Caco-2 (cell line): ENCODE measurements around the gene CISD1. TPM values are rescaled to one million over a fixed set of nuclear protein-coding genes. Genes with fewer than 3 reads are reported as not detected.

Experiments
- BruUV-seq: library from RNA; stranded (reverse); fragments of 400-500 nt; replicated peaks from 2 replicates; lab custom pipeline; 2021; lab: Mats Ljungman, UMichigan
- CTCF ChIA-PET: fragments of 300-600 bp; sonication (Branson Sonifier 250); formaldehyde crosslinking; loops from one replicate; lab custom pipeline; 2022; ENCODE audit warnings: antibody characterized with exemption; lab: Charles Lee
- POLR2A ChIA-PET: fragments of 300-600 bp; sonication (Branson Sonifier 250); formaldehyde crosslinking; loops from one replicate; lab custom pipeline; 2022; ENCODE audit warnings: antibody characterized with exemption; lab: Charles Lee
- DNase-seq, 2 experiments: peaks; one replicate each; pipeline versions ENCODE4 v3.0.0 to v3.0.0-alpha.2; 2020 to 2022
- H3K27me3 ChIP-seq: replicated peaks from 2 replicates; pipeline ENCODE4 v1.6.0; 2011; ENCODE audit warnings: low read length; ENCODE audit not compliant: control insufficient read depth, insufficient read depth
- H3K36me3 ChIP-seq: 2 replicates; pipeline ENCODE4 v1.5.1; 2011; ENCODE audit warnings: low read length; ENCODE audit not compliant: control insufficient read depth, insufficient read depth
- H3K4me1 ChIP-seq: fragments of 250-450 bp; sonication (Bioruptor Pico); 2 replicates; pipeline ENCODE4 v1.5.1; 2020; ENCODE audit warnings: mild to moderate bottlenecking
- H3K4me3 ChIP-seq: 2 replicates; pipeline ENCODE4 v1.5.1; 2011; ENCODE audit warnings: low read depth, mild to moderate bottlenecking, control low read depth, low read length
- H3K9me3 ChIP-seq: fragments of 250-450 bp; sonication (Bioruptor Pico); 2 replicates; pipeline ENCODE4 v1.5.1; 2020; ENCODE audit warnings: mild to moderate bottlenecking, moderate library complexity
- H3K27ac Mint-ChIP-seq: one replicate; pipeline ENCODE4 v1.8.0; 2022; ENCODE audit warnings: mixed read lengths; ENCODE audit not compliant: unreplicated experiment
- H3K27me3 Mint-ChIP-seq: one replicate; pipeline ENCODE4 v1.8.0; 2022; ENCODE audit warnings: mixed read lengths; ENCODE audit not compliant: insufficient read depth, unreplicated experiment
- H3K36me3 Mint-ChIP-seq: one replicate; pipeline ENCODE4 v1.8.0; 2022; ENCODE audit warnings: mild to moderate bottlenecking, mixed read lengths; ENCODE audit not compliant: insufficient read depth, unreplicated experiment
- H3K4me1 Mint-ChIP-seq: one replicate; pipeline ENCODE4 v1.8.0; 2022; ENCODE audit warnings: low read depth, mixed read lengths; ENCODE audit not compliant: unreplicated experiment
- H3K4me3 Mint-ChIP-seq: one replicate; pipeline ENCODE4 v1.8.0; 2022; ENCODE audit warnings: mild to moderate bottlenecking, moderate library complexity, mixed read lengths; ENCODE audit not compliant: unreplicated experiment
- H3K9me3 Mint-ChIP-seq: one replicate; pipeline ENCODE4 v1.8.0; 2022; ENCODE audit warnings: mixed read lengths; ENCODE audit not compliant: unreplicated experiment
- CTCF ChIP-seq, 2 experiments: fragments of 200-600 bp in 1 of 2; IDR thresholded peaks; 1 replicate in 1 of 2; 2 replicates in 1 of 2; pipeline versions ENCODE4 v1.5.1 to v1.8.0; 2011 to 2022; ENCODE audit warnings: antibody characterized with exemption in 1 of 2, control low read depth in 1 of 2, inconsistent platforms in 1 of 2, low read depth in 1 of 2, low read length in 1 of 2, mild to moderate bottlenecking in 1 of 2, moderate library complexity in 1 of 2; ENCODE audit not compliant: insufficient read depth in 1 of 2, severe bottlenecking in 1 of 2, unreplicated experiment in 1 of 2
- intact Hi-C: fragments of 100-400 bp; cut with micrococcal nuclease; formaldehyde crosslinking; loops from one replicate; pipeline ENCODE4 v1.10.0; 2022; ENCODE audit not compliant: unreplicated experiment
- total RNA-seq: library from RNA; stranded (reverse); gene quantifications from 2 replicates; pipeline ENCODE4 v1.2.3, GENCODE V29; 2022

Gene CISD1
- total RNA-seq, 1 experiment from 2014 or later = 98.3 TPM

- no TSS peak for BruUV-seq
- DNase-seq = no peak
- CTCF ChIA-PET = interaction anchor here (0.6 to 1.2 kb wide), 3 partner anchors 9 to 99 kb away, joined by 3 to 6 read pairs (median 3); no protein-coding TSS in a partner anchor
Observed at GRCh38 chr10:58275908-58276307, 6.9 kb downstream of the CISD1 start.

GRCh38 chr10:58278274-58278961 is 9.5 kb downstream of the CISD1 start:
- Mint-ChIP-seq H3K4me1 (peaks cover 37% of the 10 kb centered on the region), H3K27ac (no peak overlapping the region), H3K9me3 (no peaks in the 10 kb centered on the region), H3K36me3 (peaks cover 45% of the 10 kb centered on the region), H3K27me3 (no peaks in the 10 kb centered on the region), H3K4me3 (no peak overlapping the region)
- BruUV-seq = no TSS peak
- no peaks in the 10 kb centered on the region for H3K9me3 ChIP-seq
- no peaks in the 10 kb centered on the region for H3K27me3 ChIP-seq
- ChIA-PET CTCF (interaction anchor here (1.1 kb wide), 1 partner anchor 13 kb away, joined by 3 read pairs; no protein-coding TSS in a partner anchor), POLR2A (interaction anchor here (0.9 kb wide), 1 partner anchor 10 kb away, joined by 3 read pairs; no protein-coding TSS in a partner anchor)
- H3K4me3 ChIP-seq = no peak overlapping the region
- intact Hi-C loops = no loop called here
- peaks cover 5% of the 10 kb centered on the region; the same call in 1 of the 2 replicates for H3K36me3 ChIP-seq
- peaks cover 27% of the 10 kb centered on the region for H3K4me1 ChIP-seq
- no peak for TF ChIP-seq CTCF (IDR thresholded peaks at IDR 0.05; ENCODE audit: insufficient read depth in 1 of 2, low read depth in 1 of 2, low read length in 1 of 2, severe bottlenecking in 1 of 2, unreplicated experiment in 1 of 2)
- DNase-seq = no peak

More at GRCh38 chr10:58275908-58276307, 6.9 kb downstream of the CISD1 start:
- TF ChIP-seq CTCF (IDR thresholded peaks at IDR 0.05; ENCODE audit: insufficient read depth in 1 of 2, low read depth in 1 of 2, low read length in 1 of 2, severe bottlenecking in 1 of 2, unreplicated experiment in 1 of 2) = no peak
- peak overlapping the region; percentile 20; the same call in 1 of the 2 replicates for H3K4me3 ChIP-seq
- Mint-ChIP-seq H3K27me3 (no peaks in the 10 kb centered on the region), H3K4me3 (peak overlapping the region; percentile 70), H3K9me3 (no peaks in the 10 kb centered on the region), H3K4me1 (peaks cover 37% of the 10 kb centered on the region), H3K27ac (peak overlapping the region; percentile 81), H3K36me3 (peaks cover 45% of the 10 kb centered on the region)
- no peaks in the 10 kb centered on the region for H3K27me3 ChIP-seq
- H3K9me3 ChIP-seq = no peaks in the 10 kb centered on the region
- POLR2A ChIA-PET = no interaction called here
- intact Hi-C loops = no loop called here
- peaks cover 22% of the 10 kb centered on the region for H3K4me1 ChIP-seq
- peaks cover 5% of the 10 kb centered on the region for H3K36me3 ChIP-seq

- Mint-ChIP-seq H3K27me3 (no peaks in the 10 kb centered on the region), H3K9me3 (no peaks in the 10 kb centered on the region), H3K4me1 (peaks cover 37% of the 10 kb centered on the region), H3K4me3 (no peak overlapping the region), H3K27ac (no peak overlapping the region), H3K36me3 (peaks cover 42% of the 10 kb centered on the region)
- no peaks in the 10 kb centered on the region for H3K9me3 ChIP-seq
- DNase-seq = no peak
- peaks cover 5% of the 10 kb centered on the region; the same call in 1 of the 2 replicates for H3K36me3 ChIP-seq
- no peak for TF ChIP-seq CTCF (IDR thresholded peaks at IDR 0.05; ENCODE audit: insufficient read depth in 1 of 2, low read depth in 1 of 2, low read length in 1 of 2, severe bottlenecking in 1 of 2, unreplicated experiment in 1 of 2)
- H3K27me3 ChIP-seq = no peaks in the 10 kb centered on the region
- intact Hi-C loops = no loop called here
- H3K4me3 ChIP-seq = no peak overlapping the region
- CTCF ChIA-PET = no interaction called here
- POLR2A ChIA-PET = no interaction called here
- BruUV-seq = no TSS peak
- H3K4me1 ChIP-seq = peaks cover 27% of the 10 kb centered on the region
Observed at GRCh38 chr10:58278962-58279307, 10.0 kb downstream of the CISD1 start.
